GM21717 (cell line): ENCODE results near the gene FAM193B.

Experiments used
- ATAC-seq: cut with Tn5 transposase; IDR thresholded peaks from one replicate; pipeline ENCODE4 v1.9.1; 2021; ENCODE audit warnings: mild to moderate bottlenecking, moderate library complexity; ENCODE audit not compliant: unreplicated experiment

Gene FAM193B

GRCh38 chr5:177516601-177517568, 37.5 kb downstream of the FAM193B start, which contains the start of gene DDX41:
Gene DDX41, minus strand, starts transcription at chr5:177516961. Its CDS starts 16 bp downstream, at chr5:177516945.
- peak; percentile 61 for ATAC-seq

- ATAC-seq, result no peak
These were observed 38.8 kb downstream of the FAM193B start for GRCh38 chr5:177515580-177515979.

GRCh38 chr5:177514541-177514940, 39.8 kb downstream of the FAM193B start:
- ATAC-seq, result no peak

GRCh38 chr5:177513500-177513899, 40.9 kb downstream of the FAM193B start:
- ATAC-seq, result no peak

GRCh38 chr5:177512736-177513380, 41.5 kb downstream of the FAM193B start:
- ATAC-seq, result no peak

GRCh38 chr5:177511796-177512675, 42.3 kb downstream of the FAM193B start:
- ATAC-seq, result no peak

- ATAC-seq, result no peak
These were observed 43.2 kb downstream of the FAM193B start for GRCh38 chr5:177511181-177511580.

- peak; percentile 28 for ATAC-seq
These were observed 43.8 kb downstream of the FAM193B start for GRCh38 chr5:177510567-177511053.

GRCh38 chr5:177509991-177510566, 44.3 kb downstream of the FAM193B start:
- ATAC-seq, result peak; percentile 28

GRCh38 chr5:177509381-177509951, 44.9 kb downstream of the FAM193B start, which contains the start of gene DOK3:
Gene DOK3, minus strand, starts transcription at chr5:177509826. Its CDS starts 286 bp downstream, at chr5:177509540.
- ATAC-seq, result no peak

- ATAC-seq, result peak; percentile 31
These were observed 45.5 kb downstream of the FAM193B start for GRCh38 chr5:177508837-177509236.

- no peak for ATAC-seq
These were observed 46.1 kb downstream of the FAM193B start for GRCh38 chr5:177508221-177508611.

- ATAC-seq, result no peak
These were observed 46.7 kb downstream of the FAM193B start for GRCh38 chr5:177507596-177508220.

GRCh38 chr5:177507165-177507564, 47.2 kb downstream of the FAM193B start:
- ATAC-seq, result no peak

GRCh38 chr5:177505075-177505474, 49.3 kb downstream of the FAM193B start:
- ATAC-seq, result no peak

- no peak for ATAC-seq
These were observed 50.0 kb downstream of the FAM193B start for GRCh38 chr5:177504086-177505056.

GRCh38 chr5:177503351-177504085, 50.8 kb downstream of the FAM193B start:
- no peak for ATAC-seq

- ATAC-seq, result no peak
These were observed 51.5 kb downstream of the FAM193B start for GRCh38 chr5:177502886-177503285.
